Sigmoid colon (tissue), 4 donors: Measurements from ENCODE around the gene PLA2R1.

Experiments used
- EP300 ChIP-seq, 4 donors: sonication (generic); formaldehyde crosslinking; IDR thresholded peaks; one replicate each; pipeline ENCODE4 v1.6.1; 2017; ENCODE audit warnings: antibody characterized with exemption in 4 of 4
- POLR2A ChIP-seq, 2 donors: fragments of 450-650 bp; IDR thresholded peaks; one replicate each; pipeline ENCODE4 v1.6.1; 2016; ENCODE audit warnings: antibody characterized with exemption in 2 of 2, mild to moderate bottlenecking in 2 of 2, moderate library complexity in 2 of 2
- POLR2AphosphoS5 ChIP-seq, 4 donors: sonication (generic); formaldehyde crosslinking; IDR thresholded peaks; one replicate each; pipeline ENCODE4 v1.6.1; 2017; ENCODE audit warnings: antibody characterized with exemption in 4 of 4
- TF ChIP-seq, protein P1 (sequence below), 4 experiments: fragments of 450-650 bp in 3 of 4; fragments of 200-600 bp in 1 of 4; IDR thresholded peaks; one replicate each; pipeline ENCODE4 v1.5.1; 2016 to 2019; ENCODE audit warnings: antibody characterized with exemption in 4 of 4, mild to moderate bottlenecking in 3 of 4, moderate library complexity in 2 of 4

DNA sequence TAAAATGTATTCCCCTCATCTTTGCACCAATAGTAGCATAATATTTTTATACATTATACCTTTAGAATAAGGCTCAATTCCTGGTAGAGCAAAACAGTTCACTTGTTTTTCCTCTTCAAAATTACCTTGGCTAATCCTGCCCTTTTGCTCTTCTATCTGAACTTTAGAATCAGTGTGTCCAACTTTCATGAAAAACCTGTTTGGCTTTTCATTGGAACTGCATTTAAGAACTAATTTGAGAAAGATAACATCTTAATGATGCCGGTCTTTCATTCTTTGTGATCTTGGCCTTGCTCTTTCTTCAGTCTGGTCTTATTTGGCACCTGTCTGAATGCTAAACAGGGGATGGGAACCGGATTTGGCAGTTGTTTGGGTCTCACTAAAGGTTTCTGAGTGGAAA is 151.5 kb downstream of the PLA2R1 start:
- TF ChIP-seq, protein P1, sequence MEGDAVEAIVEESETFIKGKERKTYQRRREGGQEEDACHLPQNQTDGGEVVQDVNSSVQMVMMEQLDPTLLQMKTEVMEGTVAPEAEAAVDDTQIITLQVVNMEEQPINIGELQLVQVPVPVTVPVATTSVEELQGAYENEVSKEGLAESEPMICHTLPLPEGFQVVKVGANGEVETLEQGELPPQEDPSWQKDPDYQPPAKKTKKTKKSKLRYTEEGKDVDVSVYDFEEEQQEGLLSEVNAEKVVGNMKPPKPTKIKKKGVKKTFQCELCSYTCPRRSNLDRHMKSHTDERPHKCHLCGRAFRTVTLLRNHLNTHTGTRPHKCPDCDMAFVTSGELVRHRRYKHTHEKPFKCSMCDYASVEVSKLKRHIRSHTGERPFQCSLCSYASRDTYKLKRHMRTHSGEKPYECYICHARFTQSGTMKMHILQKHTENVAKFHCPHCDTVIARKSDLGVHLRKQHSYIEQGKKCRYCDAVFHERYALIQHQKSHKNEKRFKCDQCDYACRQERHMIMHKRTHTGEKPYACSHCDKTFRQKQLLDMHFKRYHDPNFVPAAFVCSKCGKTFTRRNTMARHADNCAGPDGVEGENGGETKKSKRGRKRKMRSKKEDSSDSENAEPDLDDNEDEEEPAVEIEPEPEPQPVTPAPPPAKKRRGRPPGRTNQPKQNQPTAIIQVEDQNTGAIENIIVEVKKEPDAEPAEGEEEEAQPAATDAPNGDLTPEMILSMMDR (IDR thresholded peaks at IDR 0.05) = no peak
- no peak for TF ChIP-seq EP300 (IDR thresholded peaks at IDR 0.05)
- TF ChIP-seq POLR2A (IDR thresholded peaks at IDR 0.05) = no peak
- TF ChIP-seq POLR2AphosphoS5 (IDR thresholded peaks at IDR 0.05) = no peak
